ENCODE measurements around the gene ASGR2. TPM values are rescaled to one million over a fixed set of nuclear protein-coding genes. Genes with fewer than 3 reads are reported as not detected.

Gene ASGR2
- polyA plus RNA-seq, 1 of the 3 experiments (the other 2 are of a cell fraction), result not detected

GRCh38 chr17:7107795-7108559, 6.6 kb downstream of the ASGR2 start:
- Histone ChIP-seq H3K4me2 (no peak overlapping the region), H3K9me3 (no peaks in the 10 kb centered on the region), H3K27ac (ENCODE audit: low read depth in 2 of 2, low read length in 1 of 2) (no peak overlapping the region), H3K4me3 (ENCODE audit: low read depth in 2 of 2, low read length in 1 of 2) (no peak overlapping the region), H3K36me3 (replicated peaks in 1 of 2; ENCODE audit: control insufficient read depth in 1 of 2, insufficient read depth in 2 of 2, low read length in 1 of 2) (no peaks in the 10 kb centered on the region), H3K9me2 (no peaks in the 10 kb centered on the region), H3K4me1 (ENCODE audit: control insufficient read depth in 1 of 2, insufficient read depth in 2 of 2, low read depth in 1 of 2, low read length in 1 of 2) (no peaks in the 10 kb centered on the region), H3K79me2 (ENCODE audit: insufficient read depth) (no peaks in the 10 kb centered on the region), H3K27me3 (ENCODE audit: insufficient read depth) (peaks cover 72% of the 10 kb centered on the region), H2AFZ (ENCODE audit: low read depth) (no peak overlapping the region), H3K9ac (no peak overlapping the region), H3F3A (replicated peaks; ENCODE audit: insufficient read depth) (no peaks in the 10 kb centered on the region), H4K20me1 (ENCODE audit: insufficient read depth) (no peaks in the 10 kb centered on the region)
- ChIA-PET POLR2A (no interaction called here), CTCF (interaction anchor here (0.7 to 2.1 kb wide), 4 partner anchors 17 to 87 kb away, joined by 3 to 8 read pairs (median 3); no protein-coding TSS in a partner anchor)
- no peak for DNase-seq
- TF ChIP-seq GABPA (IDR thresholded peaks at IDR 0.05; ENCODE audit: low read depth) (no peak), RFX5 (IDR thresholded peaks at IDR 0.05; ENCODE audit: low read length) (no peak), PBX3 (IDR thresholded peaks at IDR 0.05) (no peak), TEAD4 (IDR thresholded peaks at IDR 0.05; ENCODE audit: borderline replicate concordance, insufficient read depth) (no peak)
- TF ChIP-seq, protein P1, sequence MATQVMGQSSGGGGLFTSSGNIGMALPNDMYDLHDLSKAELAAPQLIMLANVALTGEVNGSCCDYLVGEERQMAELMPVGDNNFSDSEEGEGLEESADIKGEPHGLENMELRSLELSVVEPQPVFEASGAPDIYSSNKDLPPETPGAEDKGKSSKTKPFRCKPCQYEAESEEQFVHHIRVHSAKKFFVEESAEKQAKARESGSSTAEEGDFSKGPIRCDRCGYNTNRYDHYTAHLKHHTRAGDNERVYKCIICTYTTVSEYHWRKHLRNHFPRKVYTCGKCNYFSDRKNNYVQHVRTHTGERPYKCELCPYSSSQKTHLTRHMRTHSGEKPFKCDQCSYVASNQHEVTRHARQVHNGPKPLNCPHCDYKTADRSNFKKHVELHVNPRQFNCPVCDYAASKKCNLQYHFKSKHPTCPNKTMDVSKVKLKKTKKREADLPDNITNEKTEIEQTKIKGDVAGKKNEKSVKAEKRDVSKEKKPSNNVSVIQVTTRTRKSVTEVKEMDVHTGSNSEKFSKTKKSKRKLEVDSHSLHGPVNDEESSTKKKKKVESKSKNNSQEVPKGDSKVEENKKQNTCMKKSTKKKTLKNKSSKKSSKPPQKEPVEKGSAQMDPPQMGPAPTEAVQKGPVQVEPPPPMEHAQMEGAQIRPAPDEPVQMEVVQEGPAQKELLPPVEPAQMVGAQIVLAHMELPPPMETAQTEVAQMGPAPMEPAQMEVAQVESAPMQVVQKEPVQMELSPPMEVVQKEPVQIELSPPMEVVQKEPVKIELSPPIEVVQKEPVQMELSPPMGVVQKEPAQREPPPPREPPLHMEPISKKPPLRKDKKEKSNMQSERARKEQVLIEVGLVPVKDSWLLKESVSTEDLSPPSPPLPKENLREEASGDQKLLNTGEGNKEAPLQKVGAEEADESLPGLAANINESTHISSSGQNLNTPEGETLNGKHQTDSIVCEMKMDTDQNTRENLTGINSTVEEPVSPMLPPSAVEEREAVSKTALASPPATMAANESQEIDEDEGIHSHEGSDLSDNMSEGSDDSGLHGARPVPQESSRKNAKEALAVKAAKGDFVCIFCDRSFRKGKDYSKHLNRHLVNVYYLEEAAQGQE (IDR thresholded peaks at IDR 0.05; ENCODE audit: low read depth, low read length), result no peak
- WGBS (ENCODE audit: low lambda C conversion rate), result 29% methylated on average over 18 of the region's 32 CpGs

- Histone ChIP-seq H2AFZ (ENCODE audit: low read depth) (no peak overlapping the region), H3K79me2 (ENCODE audit: insufficient read depth) (no peaks in the 10 kb centered on the region), H3K27me3 (ENCODE audit: insufficient read depth) (peaks cover 80% of the 10 kb centered on the region), H3F3A (replicated peaks; ENCODE audit: insufficient read depth) (no peaks in the 10 kb centered on the region), H3K9me3 (no peaks in the 10 kb centered on the region), H3K27ac (ENCODE audit: low read depth in 2 of 2, low read length in 1 of 2) (no peak overlapping the region), H3K4me2 (no peak overlapping the region), H3K4me1 (ENCODE audit: control insufficient read depth in 1 of 2, insufficient read depth in 2 of 2, low read depth in 1 of 2, low read length in 1 of 2) (no peaks in the 10 kb centered on the region), H3K4me3 (ENCODE audit: low read depth in 2 of 2, low read length in 1 of 2) (no peak overlapping the region), H3K9ac (no peak overlapping the region), H3K9me2 (no peaks in the 10 kb centered on the region), H3K36me3 (replicated peaks in 1 of 2; ENCODE audit: control insufficient read depth in 1 of 2, insufficient read depth in 2 of 2, low read length in 1 of 2) (no peaks in the 10 kb centered on the region), H4K20me1 (ENCODE audit: insufficient read depth) (no peaks in the 10 kb centered on the region)
- 35% methylated on average over 13 of the region's 20 CpGs for WGBS (ENCODE audit: low lambda C conversion rate)
- ChIA-PET CTCF (interaction anchor here (0.7 to 2.1 kb wide), 6 partner anchors 26 to 86 kb away, joined by 3 to 8 read pairs (median 3); no protein-coding TSS in a partner anchor), POLR2A (no interaction called here)
- DNase-seq, result no peak
- TF ChIP-seq GABPA (IDR thresholded peaks at IDR 0.05; ENCODE audit: low read depth), result no peak
- no peak for TF ChIP-seq IRF3 (IDR thresholded peaks at IDR 0.05; ENCODE audit: low read depth, low read length)
- TF ChIP-seq JUND (IDR thresholded peaks at IDR 0.05), result no peak
- no peak for TF ChIP-seq NRF1 (IDR thresholded peaks at IDR 0.05; ENCODE audit: low read depth, low read length)
- TF ChIP-seq NFIC (IDR thresholded peaks at IDR 0.05; ENCODE audit: borderline replicate concordance), result no peak
- no peak for TF ChIP-seq MEF2A (IDR thresholded peaks at IDR 0.05; ENCODE audit: borderline replicate concordance, low read depth)
- no peak for TF ChIP-seq SIN3A (IDR thresholded peaks at IDR 0.05; ENCODE audit: borderline replicate concordance, low read depth, low read length)
- no peak for TF ChIP-seq MXI1 (IDR thresholded peaks at IDR 0.05; ENCODE audit: low read depth, low read length)
- TF ChIP-seq, protein P1 (IDR thresholded peaks at IDR 0.05; ENCODE audit: low read depth, low read length), result no peak
- no peak for TF ChIP-seq MAX (IDR thresholded peaks at IDR 0.05; ENCODE audit: low read depth)
- TF ChIP-seq EP300 (IDR thresholded peaks at IDR 0.05; ENCODE audit: borderline replicate concordance in 1 of 2, low read depth in 1 of 2, low read length in 1 of 2), result no peak
- no peak for TF ChIP-seq ELF1 (IDR thresholded peaks at IDR 0.05)
Measured at GRCh38 chr17:7107012-7107754, 7.4 kb downstream of the ASGR2 start.

All from SK-N-SH (cell line).